ENCODE data around the gene CACNA1C.

DNA sequence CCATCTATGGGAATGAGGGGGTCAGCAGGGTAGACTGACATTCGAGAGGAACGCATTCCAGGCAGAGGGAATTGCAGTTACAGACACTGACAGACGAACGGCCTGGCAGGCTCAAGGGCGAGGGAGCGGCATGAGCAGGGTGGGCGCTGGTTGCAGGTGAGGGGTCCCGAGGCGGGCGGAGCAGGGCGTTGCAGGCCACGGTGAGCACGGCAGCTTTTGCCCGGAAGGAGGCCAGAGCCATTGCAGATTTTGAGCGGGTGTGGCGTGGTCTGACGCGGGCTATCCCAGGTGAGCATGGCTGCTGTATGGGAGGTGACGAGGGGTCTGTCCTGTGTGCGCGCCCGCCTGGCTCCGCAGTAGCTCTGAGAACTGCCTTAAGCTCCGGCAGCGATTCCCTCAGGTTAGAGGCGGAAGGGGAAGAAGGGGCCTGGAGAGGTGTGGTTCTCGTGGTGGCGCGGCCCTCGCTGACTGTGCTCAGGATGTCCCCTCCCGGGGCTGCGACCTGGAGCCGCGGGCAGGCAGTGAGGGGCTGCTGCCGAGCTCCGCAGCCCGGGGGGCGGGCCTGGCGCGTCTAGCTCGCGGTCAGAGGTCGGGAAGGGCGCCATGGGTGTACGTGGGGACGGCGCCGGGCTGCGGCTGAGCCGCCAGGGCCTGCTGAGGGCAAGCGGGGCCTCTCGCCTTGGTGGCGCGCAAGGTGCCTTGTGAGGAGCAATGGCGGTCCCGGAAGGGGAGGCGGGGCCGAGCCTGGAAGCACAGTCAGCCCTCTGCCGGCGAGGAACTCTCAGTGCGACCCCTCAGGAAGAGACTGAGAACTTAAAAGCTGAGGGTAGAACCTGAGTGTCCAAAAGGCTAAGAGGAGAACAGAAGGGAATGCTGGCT, 177.1 kb downstream of the CACNA1C start:
- TF ChIP-seq, protein P1, sequence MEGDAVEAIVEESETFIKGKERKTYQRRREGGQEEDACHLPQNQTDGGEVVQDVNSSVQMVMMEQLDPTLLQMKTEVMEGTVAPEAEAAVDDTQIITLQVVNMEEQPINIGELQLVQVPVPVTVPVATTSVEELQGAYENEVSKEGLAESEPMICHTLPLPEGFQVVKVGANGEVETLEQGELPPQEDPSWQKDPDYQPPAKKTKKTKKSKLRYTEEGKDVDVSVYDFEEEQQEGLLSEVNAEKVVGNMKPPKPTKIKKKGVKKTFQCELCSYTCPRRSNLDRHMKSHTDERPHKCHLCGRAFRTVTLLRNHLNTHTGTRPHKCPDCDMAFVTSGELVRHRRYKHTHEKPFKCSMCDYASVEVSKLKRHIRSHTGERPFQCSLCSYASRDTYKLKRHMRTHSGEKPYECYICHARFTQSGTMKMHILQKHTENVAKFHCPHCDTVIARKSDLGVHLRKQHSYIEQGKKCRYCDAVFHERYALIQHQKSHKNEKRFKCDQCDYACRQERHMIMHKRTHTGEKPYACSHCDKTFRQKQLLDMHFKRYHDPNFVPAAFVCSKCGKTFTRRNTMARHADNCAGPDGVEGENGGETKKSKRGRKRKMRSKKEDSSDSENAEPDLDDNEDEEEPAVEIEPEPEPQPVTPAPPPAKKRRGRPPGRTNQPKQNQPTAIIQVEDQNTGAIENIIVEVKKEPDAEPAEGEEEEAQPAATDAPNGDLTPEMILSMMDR (IDR thresholded peaks at IDR 0.05), result no peak
- TF ChIP-seq POLR2A (IDR thresholded peaks at IDR 0.05), result no peak
